ENCODE data around the gene MAPRE2.

GRCh38 chr18:35191698-35192025, 150.4 kb downstream of the MAPRE2 start:
- TF ChIP-seq CTCF (IDR thresholded peaks at IDR 0.05) (no peak), POLR2A (IDR thresholded peaks at IDR 0.05) (no peak)
